Upper lobe of left lung (tissue), 4 donors: ENCODE measurements around the gene RRM1.
"Not testable (repeated sequence)": the region's sequence is repeated elsewhere in the genome, so short reads cannot be mapped to it uniquely, and the experiment has no call there.

Source experiments
- CTCF ChIP-seq, 6 experiments: fragments of 450-650 bp in 4 of 6; fragments of 200-600 bp in 2 of 6; sonication (generic) in 2 of 6; IDR thresholded peaks; one replicate each; pipeline ENCODE4 v1.5.1; 2016 to 2019; ENCODE audit warnings: antibody characterized with exemption in 6 of 6
- POLR2A ChIP-seq, 4 donors: fragments of 450-650 bp; IDR thresholded peaks; one replicate each; pipeline ENCODE4 v1.5.1; 2016 to 2017; ENCODE audit warnings: antibody characterized with exemption in 4 of 4, mild to moderate bottlenecking in 2 of 4
- POLR2AphosphoS5 ChIP-seq, 2 donors: sonication (generic); formaldehyde crosslinking; IDR thresholded peaks; one replicate each; pipeline ENCODE4 v1.5.1; 2017; ENCODE audit warnings: antibody characterized with exemption in 2 of 2

- TF ChIP-seq POLR2A, CTCF, POLR2AphosphoS5 (IDR thresholded peaks at IDR 0.05): not testable (repeated sequence)
These were observed 41.4 kb upstream of the RRM1 start for GRCh38 chr11:4053200-4053599.
